ENCODE measurements around the gene NCL.

Gene NCL

GRCh38 chr2:231463698-231464575 lies at the start of gene NCL:
Gene NCL (minus strand): TSS chr2:231464484. CDS start chr2:231464353, 131 bp downstream.
- peak; percentile 85 to 88 for DNase-seq

GRCh38 chr2:231513746-231514224 lies 49.5 kb upstream of the NCL start:
- no peak for DNase-seq

DNA sequence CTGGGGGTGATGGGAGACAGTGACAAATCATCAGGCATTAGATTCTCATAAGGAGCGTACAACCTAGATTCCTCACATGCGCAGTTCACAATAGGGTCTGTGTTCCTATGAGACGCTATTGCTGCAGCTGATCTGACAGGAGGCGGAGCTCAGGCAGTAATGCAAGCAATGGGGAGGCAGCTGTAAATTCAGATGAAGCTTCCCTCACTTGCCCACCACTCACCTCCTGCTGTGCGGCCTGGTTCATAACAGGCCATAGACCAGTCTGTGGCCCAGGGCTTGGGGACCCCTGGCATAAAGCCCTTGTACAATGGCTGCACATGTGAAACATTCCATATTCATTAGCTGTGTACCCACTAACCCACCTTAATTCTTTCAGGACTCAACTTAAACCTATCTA lies 47.9 kb upstream of the NCL start:
- no peak for DNase-seq

GRCh38 chr2:231503766-231504165 lies 39.5 kb upstream of the NCL start:
- no peak for DNase-seq

- DNase-seq: no peak
Observed at GRCh38 chr2:231502596-231502995, 38.3 kb upstream of the NCL start.

GRCh38 chr2:231497651-231498050 lies 33.4 kb upstream of the NCL start:
- DNase-seq: no peak

- DNase-seq: no peak
Observed at GRCh38 chr2:231494669-231495068, 30.4 kb upstream of the NCL start.

DNA sequence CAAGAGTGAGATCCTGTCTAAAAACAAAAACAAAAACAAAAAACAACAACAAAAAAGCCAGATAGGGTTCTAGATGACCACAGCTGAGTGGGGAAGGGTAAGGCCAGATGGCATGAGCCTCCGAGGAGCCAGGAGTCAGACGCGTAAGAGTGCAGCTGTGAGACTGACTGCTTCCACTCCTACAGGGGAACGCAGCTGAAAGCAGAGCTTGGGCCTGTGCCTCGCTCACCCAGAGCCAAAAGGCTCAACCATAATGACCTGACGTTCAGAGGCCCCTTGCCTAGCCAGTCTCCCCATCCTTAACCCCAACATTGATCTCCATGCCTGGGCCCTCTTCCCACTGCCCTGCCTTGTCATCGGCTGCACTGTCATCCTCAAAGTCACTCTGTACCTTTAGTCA lies 26.5 kb upstream of the NCL start:
- no peak for DNase-seq

DNA sequence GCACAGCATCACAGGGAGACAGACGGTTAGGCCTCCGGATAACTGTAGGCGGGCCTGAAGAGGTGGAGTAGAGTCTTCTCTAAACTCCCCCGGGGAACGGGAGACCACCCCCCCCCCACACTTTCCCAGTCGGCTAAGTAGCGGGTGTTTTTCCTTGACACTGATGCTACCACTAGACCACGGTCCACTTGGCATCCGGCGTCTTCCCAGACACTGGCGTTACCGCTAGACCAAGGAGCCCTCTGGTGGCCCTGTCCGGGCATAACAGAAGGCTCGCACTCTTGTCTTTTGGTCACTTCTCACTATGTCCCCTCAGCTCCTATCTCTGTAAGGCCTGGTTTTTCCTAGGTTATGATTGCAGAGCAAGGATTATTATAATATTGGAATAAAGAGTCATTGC lies 25.7 kb upstream of the NCL start:
- DNase-seq: peak in 1 of 2 donors; percentile 55

- DNase-seq: no peak
Observed at GRCh38 chr2:231488331-231488730, 24.0 kb upstream of the NCL start.

- DNase-seq: no peak
Observed at GRCh38 chr2:231486851-231487596, 22.7 kb upstream of the NCL start.

DNA sequence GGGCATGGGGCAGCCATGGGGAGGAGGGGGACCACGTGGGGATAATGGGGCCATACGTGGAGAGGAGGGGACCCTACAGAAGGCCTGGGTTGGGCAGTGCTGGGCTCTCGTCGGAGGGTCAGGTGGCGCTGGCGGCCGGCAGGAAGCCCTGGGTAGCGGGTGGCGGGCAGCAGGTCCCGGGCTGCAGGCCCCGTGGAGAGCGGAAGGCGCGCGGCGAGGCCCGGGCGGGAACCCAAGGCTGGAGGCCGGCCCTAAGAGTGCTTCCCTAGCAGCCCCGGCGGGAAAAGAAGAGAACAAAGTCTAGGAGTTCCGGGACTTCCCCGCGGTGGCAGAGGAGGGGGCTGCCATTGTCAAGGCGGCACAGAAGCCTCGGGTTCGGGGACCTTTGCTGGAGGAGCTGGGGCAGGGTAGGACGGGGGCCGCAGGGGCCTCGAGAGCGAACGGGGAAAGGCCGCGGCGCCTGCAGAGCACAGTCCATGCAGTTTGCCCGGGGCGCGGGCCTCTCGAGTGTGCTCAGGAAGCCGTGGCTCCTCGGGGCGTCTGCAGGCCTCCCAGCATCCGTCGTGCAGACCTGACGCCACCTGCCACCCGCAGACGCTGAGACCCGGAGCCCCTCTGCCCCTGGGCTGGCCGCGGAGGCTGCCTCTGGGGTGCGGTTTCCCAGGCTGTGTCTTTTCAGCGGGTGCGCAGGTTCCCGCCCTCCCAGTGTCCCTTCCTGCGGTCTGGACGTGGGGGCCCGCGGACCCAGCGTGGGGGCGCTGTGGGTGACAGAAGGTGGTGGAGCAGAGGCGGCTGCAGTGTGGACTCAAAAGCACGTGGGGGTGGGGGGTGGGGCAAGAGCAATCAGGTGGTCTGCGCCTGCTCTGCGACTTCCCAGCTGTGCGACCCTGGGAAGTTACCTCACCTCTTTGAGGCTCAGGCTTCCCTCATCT lies 19.4 kb upstream of the NCL start:
- peak; percentile 40 to 48 for DNase-seq

GRCh38 chr2:231482806-231483391 lies 18.6 kb upstream of the NCL start:
- DNase-seq: peak; percentile 80 to 82

- no peak for DNase-seq
Observed at GRCh38 chr2:231480781-231481180, 16.5 kb upstream of the NCL start.

GRCh38 chr2:231479455-231479854 lies 15.2 kb upstream of the NCL start:
- no peak for DNase-seq

DNA sequence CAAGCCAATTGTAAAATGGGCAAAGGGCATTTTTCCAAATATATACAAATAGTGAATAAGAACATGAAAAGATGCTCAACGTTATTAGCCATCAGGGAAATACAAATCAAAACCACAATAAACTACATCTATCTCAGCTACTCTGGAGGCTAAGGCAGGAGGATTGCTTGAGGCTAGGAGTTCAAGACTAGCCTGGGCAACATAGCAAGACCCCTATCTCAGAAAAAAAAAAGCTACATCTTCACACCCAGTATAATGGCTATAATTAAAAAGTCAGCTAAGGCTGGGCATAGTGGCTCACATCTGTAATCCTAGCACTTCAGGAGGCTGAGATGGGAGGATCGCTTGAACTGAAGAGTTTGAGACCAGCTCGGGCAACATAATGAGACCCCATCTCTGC lies 12.6 kb upstream of the NCL start:
- DNase-seq: no peak

DNA sequence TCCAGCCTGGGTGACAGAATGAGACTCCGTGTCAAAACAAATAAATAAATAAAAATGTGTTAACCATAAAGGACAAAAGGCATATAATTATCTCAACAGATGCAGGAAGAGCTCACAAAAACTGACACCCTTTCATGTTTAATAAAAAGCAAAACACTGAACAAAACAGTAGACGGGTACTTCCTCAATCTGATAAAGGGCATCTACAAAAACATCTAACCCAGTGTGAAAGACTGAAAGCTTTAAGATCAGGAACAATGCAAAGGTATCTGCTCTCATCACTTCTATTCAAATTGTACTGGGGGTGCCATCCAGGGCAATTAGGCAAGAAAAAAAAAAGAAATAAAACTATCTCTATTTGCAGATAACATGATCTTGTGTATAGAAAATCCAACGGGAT lies 11.7 kb upstream of the NCL start:
- DNase-seq: no peak

DNA sequence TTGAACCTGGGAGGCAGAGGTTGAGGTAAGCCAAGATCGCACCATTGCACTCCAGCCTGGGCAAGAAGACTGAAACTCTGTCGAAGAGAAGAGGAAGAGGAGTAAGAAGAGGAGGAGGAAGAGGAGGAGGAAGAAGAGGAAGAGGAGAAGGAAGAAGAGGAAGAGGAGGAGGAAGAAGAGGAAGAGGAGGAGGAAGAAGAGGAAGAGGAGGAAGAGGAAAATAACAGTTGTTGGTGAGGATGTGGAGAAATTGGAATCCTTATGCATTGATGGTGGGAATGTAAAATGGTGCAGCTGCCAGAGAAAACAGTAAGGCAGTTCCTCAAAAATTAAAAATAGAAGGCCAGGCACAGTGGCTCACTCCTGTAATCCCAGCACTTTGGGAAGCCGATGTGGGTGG lies 8.5 kb upstream of the NCL start:
- no peak for DNase-seq

- DNase-seq: no peak
Observed at GRCh38 chr2:231470246-231470900, 6.1 kb upstream of the NCL start.

- DNase-seq: no peak
Observed at GRCh38 chr2:231469583-231469950, 5.3 kb upstream of the NCL start.

DNA sequence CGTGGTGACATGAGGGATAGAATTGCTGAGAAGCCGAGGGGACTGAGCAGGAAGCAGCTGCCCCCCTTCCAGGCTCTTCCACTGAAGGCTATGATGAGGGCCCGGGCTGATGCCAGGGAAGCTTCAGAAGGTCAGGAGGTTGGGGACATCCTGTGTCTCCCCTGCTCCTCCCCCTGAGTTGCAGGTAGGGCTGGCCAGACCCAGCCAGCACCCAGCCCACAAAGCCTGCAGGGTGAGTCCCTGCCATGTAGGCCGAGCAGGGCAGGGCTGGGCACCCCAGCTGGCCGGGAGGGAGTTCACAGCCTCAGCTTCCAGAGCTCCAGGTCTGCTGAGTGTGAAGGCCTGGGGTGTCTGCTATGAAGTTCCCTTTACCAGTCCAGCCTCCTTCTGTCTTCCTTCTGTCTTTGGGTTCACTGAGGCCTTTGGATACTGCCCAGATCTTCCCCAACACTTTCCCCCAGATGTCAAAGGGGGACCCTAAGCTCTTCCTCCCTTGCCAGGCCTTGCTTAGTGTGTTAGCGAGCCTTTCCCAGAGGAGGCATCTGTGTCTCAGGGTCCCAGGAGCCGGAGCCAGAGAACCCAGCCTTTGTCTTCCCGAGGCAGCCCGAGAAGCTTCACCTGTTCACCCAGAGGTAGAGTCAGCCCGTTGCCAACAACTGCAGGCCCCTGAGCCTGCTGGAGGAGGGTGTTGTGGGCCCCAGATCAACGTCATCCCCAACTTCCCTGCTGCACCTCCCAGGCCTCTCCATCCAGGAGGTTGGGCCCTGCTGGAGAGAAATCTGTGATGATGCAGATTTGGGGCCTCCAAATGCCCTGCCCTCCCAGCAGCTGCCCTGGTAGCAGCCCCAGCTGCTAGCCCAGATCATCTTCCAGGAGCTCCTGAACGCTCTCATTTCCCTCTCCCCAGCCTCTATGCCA lies 3.6 kb upstream of the NCL start:
- DNase-seq: no peak
